HEK293 (cell line): ENCODE results near the gene ANTXR2.

Source experiments
- CTCF ChIA-PET: fragments of 350-600 bp; formaldehyde crosslinking; extraction: SDS; loops from one replicate; lab custom pipeline; 2021; ENCODE audit warnings: antibody characterized with exemption; lab: Yijun Ruan, JAX
- POLR2A ChIA-PET: fragments of 300-600 bp; formaldehyde crosslinking; extraction: SDS; loops from one replicate; lab custom pipeline; 2020; ENCODE audit warnings: antibody characterized with exemption, inconsistent platforms; lab: Yijun Ruan, JAX
- H3K27ac ChIP-seq: fragments of 200-500 bp; sonication (Bioruptor generic); 2 replicates; pipeline ENCODE4 v1.5.1; 2014; ENCODE audit warnings: low read depth, low read length, control low read depth, inconsistent platforms; ENCODE audit errors: extremely low read depth
- H3K36me3 ChIP-seq, 2 experiments: fragments of 200-500 bp in 1 of 2; sonication (Bioruptor generic) in 1 of 2; 1 replicate in 1 of 2; 2 replicates in 1 of 2; pipeline ENCODE4 v1.5.1; 2014 to 2017; ENCODE audit warnings: inconsistent platforms in 2 of 2, low read length in 2 of 2; ENCODE audit not compliant: control insufficient read depth in 2 of 2, insufficient read depth in 1 of 2
- H3K4me1 ChIP-seq: fragments of 200-500 bp; sonication (Bioruptor generic); 2 replicates; pipeline ENCODE4 v1.5.1; 2014; ENCODE audit warnings: mild to moderate bottlenecking, low read length, inconsistent platforms; ENCODE audit not compliant: control insufficient read depth, insufficient read depth
- H3K4me3 ChIP-seq: 2 replicates; pipeline ENCODE4 v1.5.1; 2011; ENCODE audit warnings: low read depth, mild to moderate bottlenecking, control low read depth, low read length, moderate library complexity
- H3K9me3 ChIP-seq: fragments of 200-500 bp; sonication (Bioruptor generic); 2 replicates; pipeline ENCODE4 v1.5.1; 2014; ENCODE audit warnings: low read depth, low read length, inconsistent platforms; ENCODE audit not compliant: control insufficient read depth, insufficient read depth
- ATF2 ChIP-seq: fragments of 450-650 bp; formaldehyde crosslinking; IDR thresholded peaks from 2 replicates; pipeline ENCODE4 v1.5.1; 2016; ENCODE audit warnings: missing biosample characterization, missing genetic modification characterization, low read depth
- BCL6B ChIP-seq: fragments of 450-650 bp; formaldehyde crosslinking; IDR thresholded peaks from 2 replicates; pipeline ENCODE4 v1.5.1; 2017; ENCODE audit warnings: missing biosample characterization, missing genetic modification characterization
- EGR2 ChIP-seq: fragments of 450-650 bp; formaldehyde crosslinking; IDR thresholded peaks from 2 replicates; pipeline ENCODE4 v1.5.1; 2016; ENCODE audit warnings: low read depth, missing biosample characterization, missing genetic modification characterization
- FEZF1 ChIP-seq: fragments of 450-650 bp; formaldehyde crosslinking; IDR thresholded peaks from 2 replicates; pipeline ENCODE4 v1.5.1; 2016; ENCODE audit warnings: missing biosample characterization, missing genetic modification characterization
- HOXD13 ChIP-seq: sonication (generic); formaldehyde crosslinking; IDR thresholded peaks from 2 replicates; pipeline ENCODE4 v1.8.0; 2022; ENCODE audit warnings: missing genetic modification reagents, borderline replicate concordance
- KLF10 ChIP-seq: fragments of 450-650 bp; IDR thresholded peaks from 2 replicates; pipeline ENCODE4 v1.5.1; 2018; ENCODE audit warnings: missing biosample characterization, mild to moderate bottlenecking, missing genetic modification characterization
- KLF16 ChIP-seq: fragments of 450-650 bp; formaldehyde crosslinking; IDR thresholded peaks from 2 replicates; pipeline ENCODE4 v1.5.1; 2017; ENCODE audit warnings: missing biosample characterization, missing genetic modification characterization
- MYNN ChIP-seq: fragments of 450-650 bp; formaldehyde crosslinking; IDR thresholded peaks from 2 replicates; pipeline ENCODE4 v1.5.1; 2016; ENCODE audit warnings: missing biosample characterization, missing genetic modification characterization, borderline replicate concordance
- PATZ1 ChIP-seq: fragments of 450-650 bp; formaldehyde crosslinking; IDR thresholded peaks from 2 replicates; pipeline ENCODE4 v1.5.1; 2016; ENCODE audit warnings: missing biosample characterization, missing genetic modification characterization
- PRDM6 ChIP-seq: fragments of 450-650 bp; formaldehyde crosslinking; IDR thresholded peaks from 2 replicates; pipeline ENCODE4 v1.5.1; 2017; ENCODE audit warnings: missing biosample characterization, missing genetic modification characterization
- SCRT2 ChIP-seq: fragments of 450-650 bp; formaldehyde crosslinking; IDR thresholded peaks from 2 replicates; pipeline ENCODE4 v1.5.1; 2016; ENCODE audit warnings: missing biosample characterization, missing genetic modification characterization
- ZBTB17 ChIP-seq: fragments of 450-650 bp; formaldehyde crosslinking; IDR thresholded peaks from 2 replicates; pipeline ENCODE4 v1.5.1; 2016; ENCODE audit warnings: missing biosample characterization, missing genetic modification characterization
- ZBTB20 ChIP-seq: fragments of 450-650 bp; formaldehyde crosslinking; IDR thresholded peaks from 2 replicates; pipeline ENCODE4 v1.5.1; 2016; ENCODE audit warnings: missing biosample characterization, missing genetic modification characterization
- ZBTB26 ChIP-seq: fragments of 450-650 bp; formaldehyde crosslinking; optimal IDR thresholded peaks from 2 replicates; pipeline ENCODE3; 2016; ENCODE audit warnings: missing biosample characterization, mild to moderate bottlenecking, missing genetic modification characterization
- ZNF169 ChIP-seq: fragments of 450-650 bp; formaldehyde crosslinking; IDR thresholded peaks from 2 replicates; pipeline ENCODE4 v1.5.1; 2016; ENCODE audit warnings: missing biosample characterization, missing genetic modification characterization
- ZNF221 ChIP-seq: fragments of 450-650 bp; formaldehyde crosslinking; IDR thresholded peaks from 2 replicates; pipeline ENCODE4 v1.5.1; 2017; ENCODE audit warnings: missing biosample characterization, missing genetic modification characterization, borderline replicate concordance
- ZNF362 ChIP-seq: fragments of 450-650 bp; formaldehyde crosslinking; IDR thresholded peaks from 2 replicates; pipeline ENCODE4 v1.5.1; 2016; ENCODE audit warnings: missing biosample characterization, missing genetic modification characterization
- ZNF623 ChIP-seq: fragments of 450-650 bp; formaldehyde crosslinking; IDR thresholded peaks from 2 replicates; pipeline ENCODE4 v1.5.1; 2016; ENCODE audit warnings: missing biosample characterization, missing genetic modification characterization
- ZNF791 ChIP-seq: fragments of 450-650 bp; formaldehyde crosslinking; IDR thresholded peaks from 2 replicates; pipeline ENCODE4 v1.5.1; 2016; ENCODE audit warnings: missing biosample characterization, missing genetic modification characterization
- TF ChIP-seq, protein P1 (sequence below): fragments of 450-650 bp; formaldehyde crosslinking; IDR thresholded peaks from 2 replicates; pipeline ENCODE4 v1.5.1; 2016; ENCODE audit warnings: missing biosample characterization, missing genetic modification characterization

ANTXR2 gene

GRCh38 chr4:80069837-80070731 lies 2.9 kb downstream of the ANTXR2 start:
- no peak overlapping the region for H3K27ac ChIP-seq
- ChIA-PET CTCF (no interaction called here), POLR2A (no interaction called here)
- H3K9me3 ChIP-seq: no peaks in the 10 kb centered on the region
- peaks cover 3% of the 10 kb centered on the region; the same call in 1 of the 2 replicates for H3K4me1 ChIP-seq
- TF ChIP-seq BCL6B (tag by site-specific recombination): peak; percentile 81
- no peak for TF ChIP-seq ZBTB17 (tag by site-specific recombination)
- TF ChIP-seq ZNF221 (tag by site-specific recombination): no peak
- TF ChIP-seq ZNF623 (tag by site-specific recombination): no peak
- TF ChIP-seq, protein P1, sequence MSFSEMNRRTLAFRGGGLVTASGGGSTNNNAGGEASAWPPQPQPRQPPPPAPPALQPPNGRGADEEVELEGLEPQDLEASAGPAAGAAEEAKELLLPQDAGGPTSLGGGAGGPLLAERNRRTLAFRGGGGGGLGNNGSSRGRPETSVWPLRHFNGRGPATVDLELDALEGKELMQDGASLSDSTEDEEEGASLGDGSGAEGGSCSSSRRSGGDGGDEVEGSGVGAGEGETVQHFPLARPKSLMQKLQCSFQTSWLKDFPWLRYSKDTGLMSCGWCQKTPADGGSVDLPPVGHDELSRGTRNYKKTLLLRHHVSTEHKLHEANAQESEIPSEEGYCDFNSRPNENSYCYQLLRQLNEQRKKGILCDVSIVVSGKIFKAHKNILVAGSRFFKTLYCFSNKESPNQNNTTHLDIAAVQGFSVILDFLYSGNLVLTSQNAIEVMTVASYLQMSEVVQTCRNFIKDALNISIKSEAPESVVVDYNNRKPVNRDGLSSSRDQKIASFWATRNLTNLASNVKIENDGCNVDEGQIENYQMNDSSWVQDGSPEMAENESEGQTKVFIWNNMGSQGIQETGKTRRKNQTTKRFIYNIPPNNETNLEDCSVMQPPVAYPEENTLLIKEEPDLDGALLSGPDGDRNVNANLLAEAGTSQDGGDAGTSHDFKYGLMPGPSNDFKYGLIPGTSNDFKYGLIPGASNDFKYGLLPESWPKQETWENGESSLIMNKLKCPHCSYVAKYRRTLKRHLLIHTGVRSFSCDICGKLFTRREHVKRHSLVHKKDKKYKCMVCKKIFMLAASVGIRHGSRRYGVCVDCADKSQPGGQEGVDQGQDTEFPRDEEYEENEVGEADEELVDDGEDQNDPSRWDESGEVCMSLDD (tag by site-specific recombination): no peak
- no peak for TF ChIP-seq ZNF791
- TF ChIP-seq MYNN (tag by site-specific recombination): no peak
- no peak for TF ChIP-seq KLF10 (tag by site-specific recombination)
- peak; percentile 39; the same call in 1 of the 2 replicates for TF ChIP-seq SCRT2
- peak; percentile 51; the same call in 1 of the 2 replicates for TF ChIP-seq PRDM6 (tag by site-specific recombination)
- H3K36me3 ChIP-seq: peaks cover 0 to 19% of the 10 kb centered on the region in 2 experiments; a peak in 1 of 3 replicates
- H3K4me3 ChIP-seq: no peak overlapping the region

DNA sequence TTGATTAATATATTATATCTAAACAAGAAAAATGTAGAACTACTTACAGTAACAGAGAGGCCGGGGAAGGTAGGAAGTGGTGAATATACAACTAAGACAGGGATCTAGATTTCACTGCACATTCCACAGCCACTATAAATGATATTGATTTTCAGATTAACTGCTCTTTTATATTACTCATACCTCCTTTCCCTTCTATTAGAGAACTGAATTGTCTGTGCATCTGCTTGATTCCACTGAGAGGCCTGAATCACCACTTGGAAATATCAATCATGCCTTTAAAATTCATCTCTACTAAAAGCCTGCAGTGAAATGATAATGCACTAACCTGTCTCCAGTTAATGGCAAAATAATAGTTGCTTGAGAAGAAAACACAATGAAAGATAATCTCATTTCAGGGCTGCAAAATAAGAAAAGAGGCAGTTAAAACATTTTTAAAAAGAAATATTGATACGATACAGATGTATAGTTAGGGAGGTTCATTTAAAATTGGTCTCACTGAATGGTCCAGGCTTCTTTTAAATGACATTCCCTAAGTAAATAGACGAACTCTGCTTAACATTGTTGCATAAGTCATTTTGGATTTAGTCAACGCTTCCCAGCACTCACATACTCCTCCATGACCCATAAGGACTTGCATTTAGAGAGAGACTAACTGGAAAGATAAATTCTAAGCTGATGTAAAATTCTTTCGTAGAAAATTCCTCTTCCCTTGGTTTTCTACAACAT lies 3.8 kb downstream of the ANTXR2 start:
- H3K27ac ChIP-seq: no peak overlapping the region
- CTCF ChIA-PET: no interaction called here
- H3K4me3 ChIP-seq: no peak overlapping the region
- peaks cover 3% of the 10 kb centered on the region; the same call in 1 of the 2 replicates for H3K4me1 ChIP-seq
- POLR2A ChIA-PET: no interaction called here
- H3K36me3 ChIP-seq: peaks cover 0 to 19% of the 10 kb centered on the region in 2 experiments; a peak in 1 of 3 replicates
- no peaks in the 10 kb centered on the region for H3K9me3 ChIP-seq
- TF ChIP-seq ATF2 (tag by site-specific recombination) (no peak), HOXD13 (CRISPR knock-in tag) (no peak), EGR2 (tag by site-specific recombination) (no peak), ZBTB26 (tag by site-specific recombination) (no peak), ZNF169 (tag by site-specific recombination) (no peak), ZNF362 (tag by site-specific recombination) (no peak), FEZF1 (no peak), ZBTB20 (tag by site-specific recombination) (no peak), KLF16 (no peak), PATZ1 (tag by site-specific recombination) (no peak), ZNF791 (no peak)
